ENCODE measurements around the gene RPS6KA4. TPM values are rescaled to one million over a fixed set of nuclear protein-coding genes. Genes with fewer than 3 reads are reported as not detected.
A peak's percentile ranks its signal among the peaks of the same experiment; 100 is the strongest.

Gene RPS6KA4
- polyA plus RNA-seq, 1 donor (not counting 4 experiments of a cell fraction or from before 2014, with no cell fraction given): 52.4 TPM

DNA sequence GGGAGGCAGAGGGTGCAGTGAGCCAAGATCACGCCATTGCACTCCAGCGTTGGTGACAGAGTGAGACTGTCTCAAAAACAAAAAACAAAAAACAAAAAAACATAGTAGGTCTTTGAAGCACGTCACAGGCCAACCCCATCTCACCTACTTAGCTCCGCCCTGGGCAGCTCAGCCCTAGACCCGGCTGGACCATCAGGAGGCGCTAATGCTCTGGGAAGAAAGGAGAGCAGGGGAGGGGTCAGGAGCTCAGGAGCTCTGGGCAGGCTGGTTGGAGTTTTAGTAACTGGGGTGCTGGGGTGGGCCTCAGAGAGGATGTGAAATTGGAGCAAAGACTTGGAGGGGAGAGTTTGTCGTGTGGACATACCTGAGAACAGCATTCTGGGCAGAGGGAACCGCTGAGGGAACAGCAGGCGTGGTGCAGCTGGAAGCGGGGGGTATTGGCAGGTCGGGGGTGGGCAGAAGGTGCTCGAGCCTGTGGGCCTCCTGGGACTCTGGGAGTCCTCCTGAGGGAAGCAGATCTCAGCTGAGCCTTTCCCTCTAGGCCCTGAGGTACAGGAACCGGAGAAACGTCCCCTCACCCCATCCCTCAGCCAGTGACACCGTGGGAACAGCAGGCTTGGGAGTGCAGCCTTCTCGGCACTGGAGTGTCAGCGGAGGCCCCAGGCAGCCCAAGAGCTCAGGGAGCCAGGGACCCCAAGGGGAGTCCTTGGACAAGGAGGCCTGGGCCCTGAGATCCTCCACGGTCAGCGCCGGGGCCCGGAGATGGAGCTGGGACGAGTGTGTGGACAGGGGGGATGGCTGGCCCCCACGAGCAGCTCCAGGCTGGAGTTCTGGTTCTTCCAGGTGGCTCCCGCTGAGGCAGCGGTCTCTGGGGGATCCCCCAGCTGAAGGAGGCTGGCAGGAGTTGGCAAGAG, 2.2 kb upstream of the RPS6KA4 start:
- H3K36me3 ChIP-seq (ENCODE audit: control insufficient read depth in 2 of 2, extremely low read depth in 1 of 2, insufficient read depth in 2 of 2, low read length in 2 of 2): peaks cover 14 to 17% of the 10 kb centered on the region in 2 experiments
- H3K4me2 ChIP-seq (ENCODE audit: control insufficient read depth, extremely low read depth, insufficient read depth, low read depth, low read length): no peak overlapping the region
- no peaks in the 10 kb centered on the region for H3K9me3 ChIP-seq (ENCODE audit: control insufficient read depth, low read depth, low read length)
- peaks cover 44% of the 10 kb centered on the region for H3K4me1 ChIP-seq (ENCODE audit: control insufficient read depth, extremely low read depth, insufficient read depth, low read length)
- peaks cover 6% of the 10 kb centered on the region for H4K20me1 ChIP-seq (ENCODE audit: control insufficient read depth, extremely low read depth, insufficient read depth, low read length)
- peak overlapping the region; percentile 88 for H3K27ac ChIP-seq (ENCODE audit: control insufficient read depth, insufficient read depth, low read length)
- no peaks in the 10 kb centered on the region for H3K27me3 ChIP-seq (ENCODE audit: control insufficient read depth, extremely low read depth, insufficient read depth, low read length)
- no peak overlapping the region for H3K4me3 ChIP-seq (ENCODE audit: control insufficient read depth in 2 of 3, extremely low read depth in 1 of 3, insufficient read depth in 2 of 3, low read depth in 1 of 3, low read length in 3 of 3)
- H3K9me1 ChIP-seq (ENCODE audit: control insufficient read depth, extremely low read depth, insufficient read depth, low read length): peaks cover 3% of the 10 kb centered on the region
- no peak for DNase-seq (ENCODE audit: low read depth, low spot score)
- no peak overlapping the region for H2AFZ ChIP-seq (ENCODE audit: control insufficient read depth, low read length)
- TF ChIP-seq, protein P1, sequence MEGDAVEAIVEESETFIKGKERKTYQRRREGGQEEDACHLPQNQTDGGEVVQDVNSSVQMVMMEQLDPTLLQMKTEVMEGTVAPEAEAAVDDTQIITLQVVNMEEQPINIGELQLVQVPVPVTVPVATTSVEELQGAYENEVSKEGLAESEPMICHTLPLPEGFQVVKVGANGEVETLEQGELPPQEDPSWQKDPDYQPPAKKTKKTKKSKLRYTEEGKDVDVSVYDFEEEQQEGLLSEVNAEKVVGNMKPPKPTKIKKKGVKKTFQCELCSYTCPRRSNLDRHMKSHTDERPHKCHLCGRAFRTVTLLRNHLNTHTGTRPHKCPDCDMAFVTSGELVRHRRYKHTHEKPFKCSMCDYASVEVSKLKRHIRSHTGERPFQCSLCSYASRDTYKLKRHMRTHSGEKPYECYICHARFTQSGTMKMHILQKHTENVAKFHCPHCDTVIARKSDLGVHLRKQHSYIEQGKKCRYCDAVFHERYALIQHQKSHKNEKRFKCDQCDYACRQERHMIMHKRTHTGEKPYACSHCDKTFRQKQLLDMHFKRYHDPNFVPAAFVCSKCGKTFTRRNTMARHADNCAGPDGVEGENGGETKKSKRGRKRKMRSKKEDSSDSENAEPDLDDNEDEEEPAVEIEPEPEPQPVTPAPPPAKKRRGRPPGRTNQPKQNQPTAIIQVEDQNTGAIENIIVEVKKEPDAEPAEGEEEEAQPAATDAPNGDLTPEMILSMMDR (optimal IDR thresholded peaks at IDR 0.05 in 1 of 3, IDR thresholded peaks at IDR 0.05 in 1 of 3, conservative IDR thresholded peaks at IDR 0.05 in 1 of 3; ENCODE audit: extremely low read depth in 1 of 3, insufficient read depth in 2 of 3, low read length in 3 of 3): peak in 2 of 3 experiments; percentile 51 to 57
- TF ChIP-seq EZH2 (IDR thresholded peaks at IDR 0.05; ENCODE audit: low read length): no peak
- peaks cover 26% of the 10 kb centered on the region for H3K79me2 ChIP-seq (ENCODE audit: control insufficient read depth, insufficient read depth, low read length)
- dilution Hi-C loops (cut with MboI; ENCODE audit: extremely low pct_ligation_motif_present, low sequenced_read_pairs): no loop called here
- FAIRE-seq: no peak
- H3K9ac ChIP-seq (ENCODE audit: control insufficient read depth, extremely low read depth, insufficient read depth, low read length): no peak overlapping the region

DNA sequence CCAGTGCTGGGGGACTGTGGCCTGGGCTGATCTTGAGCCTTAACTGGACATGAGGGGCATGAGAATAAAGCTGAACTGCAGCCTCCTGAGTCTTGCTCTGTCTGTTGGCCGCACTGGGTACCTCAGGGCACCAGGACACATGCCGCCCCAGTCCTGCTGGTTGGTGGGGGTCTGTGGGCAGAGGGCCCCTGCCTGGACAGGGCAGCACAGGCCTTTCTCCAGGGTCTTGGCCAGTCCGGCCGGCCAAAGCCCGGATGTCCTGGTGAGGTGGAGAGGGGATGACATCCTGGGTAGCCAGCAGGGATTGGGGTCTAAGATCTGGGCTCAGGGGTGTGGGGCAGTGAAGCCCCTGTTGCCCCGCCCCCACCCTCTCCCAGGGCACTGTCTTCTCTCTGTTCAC, 1.5 kb upstream of the RPS6KA4 start:
- TF ChIP-seq EZH2 (IDR thresholded peaks at IDR 0.05; ENCODE audit: low read length): no peak
- TF ChIP-seq, protein P1 (optimal IDR thresholded peaks at IDR 0.05 in 1 of 3, IDR thresholded peaks at IDR 0.05 in 1 of 3, conservative IDR thresholded peaks at IDR 0.05 in 1 of 3; ENCODE audit: extremely low read depth in 1 of 3, insufficient read depth in 2 of 3, low read length in 3 of 3): no peak
- dilution Hi-C loops (cut with MboI; ENCODE audit: extremely low pct_ligation_motif_present, low sequenced_read_pairs): no loop called here

More for the DNA sequence above, 1.5 kb upstream of the RPS6KA4 start:
- peaks cover 32% of the 10 kb centered on the region for H3K79me2 ChIP-seq (ENCODE audit: control insufficient read depth, insufficient read depth, low read length)
- peak overlapping the region; percentile 88 for H3K27ac ChIP-seq (ENCODE audit: control insufficient read depth, insufficient read depth, low read length)
- H3K4me2 ChIP-seq (ENCODE audit: control insufficient read depth, extremely low read depth, insufficient read depth, low read depth, low read length): peak overlapping the region; percentile 87
- no peak overlapping the region for H2AFZ ChIP-seq (ENCODE audit: control insufficient read depth, low read length)
- peaks cover 21 to 24% of the 10 kb centered on the region in 2 experiments for H3K36me3 ChIP-seq (ENCODE audit: control insufficient read depth in 2 of 2, extremely low read depth in 1 of 2, insufficient read depth in 2 of 2, low read length in 2 of 2)
- FAIRE-seq: no peak
- H3K27me3 ChIP-seq (ENCODE audit: control insufficient read depth, extremely low read depth, insufficient read depth, low read length): no peaks in the 10 kb centered on the region
- H3K9me1 ChIP-seq (ENCODE audit: control insufficient read depth, extremely low read depth, insufficient read depth, low read length): peaks cover 3% of the 10 kb centered on the region
- H3K9ac ChIP-seq (ENCODE audit: control insufficient read depth, extremely low read depth, insufficient read depth, low read length): peak overlapping the region; percentile 30
- no peaks in the 10 kb centered on the region for H3K9me3 ChIP-seq (ENCODE audit: control insufficient read depth, low read depth, low read length)
- H3K4me3 ChIP-seq (ENCODE audit: control insufficient read depth in 2 of 3, extremely low read depth in 1 of 3, insufficient read depth in 2 of 3, low read depth in 1 of 3, low read length in 3 of 3): no peak overlapping the region
- peaks cover 44% of the 10 kb centered on the region for H3K4me1 ChIP-seq (ENCODE audit: control insufficient read depth, extremely low read depth, insufficient read depth, low read length)
- no peak for DNase-seq (ENCODE audit: low read depth, low spot score)
- H4K20me1 ChIP-seq (ENCODE audit: control insufficient read depth, extremely low read depth, insufficient read depth, low read length): peaks cover 6% of the 10 kb centered on the region
